Astrocyte (in vitro differentiated cells and primary cell): ENCODE measurements around the gene CUEDC2.

Experiments used
- CTCF ChIP-seq: IDR thresholded peaks from 2 replicates; pipeline ENCODE4 v1.5.1; 2011; ENCODE audit warnings: low read depth, mild to moderate bottlenecking, inconsistent platforms, low read length, moderate library complexity; ENCODE audit not compliant: insufficient read depth
- EZH2 ChIP-seq: IDR thresholded peaks from 2 replicates; pipeline ENCODE4 v1.6.1; 2012; ENCODE audit warnings: mild to moderate bottlenecking, low read length, inconsistent platforms; ENCODE audit not compliant: insufficient read depth

GRCh38 chr10:102401735-102402511 is 30.5 kb downstream of the CUEDC2 start:
- TF ChIP-seq CTCF (no peak), EZH2 (no peak)
